Measurements from ENCODE around the gene INSYN2B.

INSYN2B gene

DNA sequence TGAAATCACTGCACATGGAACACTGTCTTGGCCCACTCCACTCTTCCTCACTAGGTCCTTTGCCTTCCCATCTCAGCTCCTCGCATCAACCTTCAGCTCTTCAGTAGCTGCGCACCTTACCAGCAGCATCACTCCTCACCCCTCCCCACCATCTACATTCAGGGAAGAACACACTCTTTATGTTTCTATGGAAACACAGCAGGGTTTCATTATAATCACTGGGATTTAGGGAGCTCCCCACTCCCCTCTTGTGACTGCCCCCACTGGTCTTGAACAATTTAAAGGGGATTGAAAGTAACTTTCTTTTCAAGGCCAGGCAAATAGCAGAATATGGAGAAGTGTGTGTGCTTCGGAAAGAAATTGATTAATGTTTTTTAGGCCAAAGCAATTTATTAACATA lies 111.2 kb downstream of the INSYN2B start:
- Histone ChIP-seq H3K36me3 (ENCODE audit: insufficient read depth, low read length) (peaks cover 11% of the 10 kb centered on the region), H3K4me3 (ENCODE audit: low read length) (no peak overlapping the region), H3K4me2 (ENCODE audit: low read length) (no peak overlapping the region), H3K9ac (ENCODE audit: low read depth, low read length) (no peak overlapping the region), H3K4me1 (ENCODE audit: control insufficient read depth, insufficient read depth, low read length) (no peaks in the 10 kb centered on the region), H3K27me3 (ENCODE audit: control insufficient read depth, insufficient read depth, low read length) (no peaks in the 10 kb centered on the region), H3K9me3 (replicated peaks; ENCODE audit: low read length) (no peaks in the 10 kb centered on the region)

DNA sequence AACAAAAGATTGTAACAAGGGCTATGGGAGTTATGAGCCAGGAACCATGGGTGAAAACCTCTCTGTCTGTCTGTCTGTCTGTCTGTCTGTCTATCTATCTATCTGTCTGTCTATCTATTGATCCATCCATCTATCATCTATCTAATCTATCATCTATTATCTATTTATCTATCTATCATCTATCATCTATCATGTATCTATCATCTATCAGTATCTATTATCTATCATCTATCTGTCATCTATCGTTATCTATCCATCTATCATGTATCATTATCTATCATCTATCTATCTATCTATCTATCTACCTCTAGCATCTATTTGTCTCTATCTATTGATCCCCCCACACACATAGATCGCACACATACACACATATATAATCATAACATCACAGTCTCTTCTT lies 112.9 kb downstream of the INSYN2B start:
- no peak overlapping the region for H3K4me2 ChIP-seq (ENCODE audit: low read length)
- no peaks in the 10 kb centered on the region for H3K27me3 ChIP-seq (ENCODE audit: control insufficient read depth, insufficient read depth, low read length)
- H3K4me3 ChIP-seq (ENCODE audit: low read length), result no peak overlapping the region
- peaks cover 12% of the 10 kb centered on the region for H3K36me3 ChIP-seq (ENCODE audit: insufficient read depth, low read length)
- no peaks in the 10 kb centered on the region for H3K9me3 ChIP-seq (replicated peaks; ENCODE audit: low read length)
- no peak overlapping the region for H3K9ac ChIP-seq (ENCODE audit: low read depth, low read length)
- H3K4me1 ChIP-seq (ENCODE audit: control insufficient read depth, insufficient read depth, low read length), result peaks cover under 1% of the 10 kb centered on the region

DNA sequence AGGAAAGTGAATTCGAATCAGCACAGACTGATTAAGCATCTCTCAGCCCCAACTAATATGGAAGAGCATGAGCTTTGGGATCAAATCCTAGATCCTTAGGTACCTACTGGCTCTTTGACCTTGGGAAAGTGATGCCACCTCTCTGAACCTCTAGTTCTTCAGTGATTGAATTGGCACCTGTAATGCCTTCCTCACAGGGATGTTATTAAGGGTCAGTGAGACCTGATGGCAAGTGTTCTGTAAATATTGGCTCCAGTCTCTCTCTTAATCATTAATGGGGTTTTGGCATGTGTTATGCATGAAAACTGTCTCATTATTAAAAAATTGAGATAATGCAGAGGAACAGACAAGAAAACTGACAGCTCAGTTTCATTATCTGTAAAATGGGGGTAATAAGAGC lies 115.8 kb downstream of the INSYN2B start:
- Histone ChIP-seq H3K27me3 (ENCODE audit: control insufficient read depth, insufficient read depth, low read length) (no peaks in the 10 kb centered on the region), H3K4me1 (ENCODE audit: control insufficient read depth, insufficient read depth, low read length) (peaks cover 4% of the 10 kb centered on the region), H3K9ac (ENCODE audit: low read depth, low read length) (no peak overlapping the region), H3K36me3 (ENCODE audit: insufficient read depth, low read length) (peaks cover 11% of the 10 kb centered on the region), H3K4me2 (ENCODE audit: low read length) (no peak overlapping the region), H3K4me3 (ENCODE audit: low read length) (no peak overlapping the region), H3K9me3 (replicated peaks; ENCODE audit: low read length) (no peaks in the 10 kb centered on the region)

DNA sequence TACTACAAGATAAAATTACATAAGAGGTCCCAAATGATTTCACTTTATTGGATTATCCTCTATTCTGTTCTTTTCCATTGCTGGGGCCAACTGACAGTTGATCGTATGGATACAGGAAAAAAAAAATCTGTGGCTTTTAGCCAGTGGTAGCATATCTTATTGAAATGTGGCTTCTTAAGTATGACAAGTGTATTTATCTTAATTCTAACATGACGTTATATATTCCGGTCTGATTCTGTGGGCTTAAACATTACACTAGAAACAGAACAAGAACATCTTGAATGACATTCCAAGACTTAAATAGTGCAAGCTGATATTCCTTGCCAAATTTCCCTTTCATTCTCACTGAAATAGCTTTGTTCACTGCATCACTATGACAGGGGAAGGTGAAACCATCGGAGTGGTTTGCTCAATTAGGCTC lies 117.9 kb downstream of the INSYN2B start:
- no peak overlapping the region for H3K9ac ChIP-seq (ENCODE audit: low read depth, low read length)
- H3K4me3 ChIP-seq (ENCODE audit: low read length), result no peak overlapping the region
- peaks cover 11% of the 10 kb centered on the region for H3K36me3 ChIP-seq (ENCODE audit: insufficient read depth, low read length)
- no peaks in the 10 kb centered on the region for H3K27me3 ChIP-seq (ENCODE audit: control insufficient read depth, insufficient read depth, low read length)
- H3K9me3 ChIP-seq (replicated peaks; ENCODE audit: low read length), result no peaks in the 10 kb centered on the region
- peak overlapping the region; percentile 6 for H3K4me2 ChIP-seq (ENCODE audit: low read length)
- H3K4me1 ChIP-seq (ENCODE audit: control insufficient read depth, insufficient read depth, low read length), result peaks cover 4% of the 10 kb centered on the region

DNA sequence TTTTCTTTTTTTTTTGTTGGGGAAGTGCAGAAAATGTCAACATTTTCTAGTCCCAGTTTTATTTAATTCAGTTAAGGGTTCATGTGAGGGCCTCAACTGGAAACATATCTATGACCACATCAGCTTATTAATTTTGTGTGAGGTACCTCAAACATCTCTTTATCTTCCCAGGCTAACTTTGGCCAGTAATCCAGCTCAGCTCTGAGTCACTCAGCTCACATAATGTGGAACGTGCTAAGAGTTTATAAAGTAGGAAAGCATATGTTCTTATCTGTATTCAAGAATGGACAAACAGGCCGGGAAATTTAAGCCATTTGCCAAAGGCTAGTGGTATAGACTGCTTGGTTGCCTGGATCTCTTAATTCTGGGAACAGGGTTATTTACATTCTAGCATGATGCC lies 118.4 kb downstream of the INSYN2B start:
- Histone ChIP-seq H3K27me3 (ENCODE audit: control insufficient read depth, insufficient read depth, low read length) (no peaks in the 10 kb centered on the region), H3K4me1 (ENCODE audit: control insufficient read depth, insufficient read depth, low read length) (peaks cover 6% of the 10 kb centered on the region), H3K9ac (ENCODE audit: low read depth, low read length) (no peak overlapping the region), H3K4me2 (ENCODE audit: low read length) (peak overlapping the region; percentile 6), H3K4me3 (ENCODE audit: low read length) (no peak overlapping the region), H3K9me3 (replicated peaks; ENCODE audit: low read length) (no peaks in the 10 kb centered on the region), H3K36me3 (ENCODE audit: insufficient read depth, low read length) (peaks cover 11% of the 10 kb centered on the region)

DNA sequence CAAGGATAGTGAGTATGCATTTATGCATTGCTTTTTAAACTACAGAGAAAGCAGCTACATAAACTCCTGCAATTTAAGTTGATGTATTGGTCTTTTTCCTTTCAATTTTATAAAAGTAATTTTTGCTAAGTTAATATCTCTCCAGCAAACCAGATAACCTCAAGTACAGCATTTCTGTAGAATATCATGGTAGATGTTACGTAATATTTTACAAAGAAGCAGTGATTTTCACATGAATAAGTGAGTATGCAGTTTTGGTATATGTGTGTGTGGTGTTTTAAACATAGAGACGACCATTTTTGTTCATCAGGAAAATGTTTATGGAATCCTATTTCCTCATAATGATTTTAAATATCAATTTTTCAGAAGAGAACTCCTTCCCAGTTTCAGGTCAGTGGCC lies 118.9 kb downstream of the INSYN2B start:
- no peak overlapping the region for H3K4me2 ChIP-seq (ENCODE audit: low read length)
- no peaks in the 10 kb centered on the region for H3K9me3 ChIP-seq (replicated peaks; ENCODE audit: low read length)
- no peak overlapping the region for H3K9ac ChIP-seq (ENCODE audit: low read depth, low read length)
- H3K4me3 ChIP-seq (ENCODE audit: low read length), result no peak overlapping the region
- peaks cover 11% of the 10 kb centered on the region for H3K36me3 ChIP-seq (ENCODE audit: insufficient read depth, low read length)
- no peaks in the 10 kb centered on the region for H3K27me3 ChIP-seq (ENCODE audit: control insufficient read depth, insufficient read depth, low read length)
- H3K4me1 ChIP-seq (ENCODE audit: control insufficient read depth, insufficient read depth, low read length), result peaks cover 10% of the 10 kb centered on the region

DNA sequence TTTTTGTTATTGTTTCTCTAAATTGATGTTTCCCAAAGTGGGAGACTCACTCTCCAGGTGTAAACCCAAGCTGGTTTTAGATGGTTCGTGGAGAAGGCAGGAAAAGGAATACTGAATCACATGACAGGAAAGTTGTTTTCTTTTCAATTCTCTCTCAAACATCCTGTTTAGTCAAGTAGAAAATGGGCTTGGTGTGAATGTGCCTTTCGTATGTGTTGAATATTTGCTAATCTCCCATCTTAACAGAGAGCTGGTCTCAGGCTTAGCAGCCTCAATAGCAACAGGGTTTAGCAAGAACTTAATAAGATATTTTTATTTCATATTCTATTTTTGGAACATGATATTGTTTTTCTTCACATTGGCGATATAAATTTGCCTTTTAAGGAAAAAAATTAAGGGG lies 119.7 kb downstream of the INSYN2B start:
- peaks cover 13% of the 10 kb centered on the region for H3K4me1 ChIP-seq (ENCODE audit: control insufficient read depth, insufficient read depth, low read length)
- no peak overlapping the region for H3K4me3 ChIP-seq (ENCODE audit: low read length)
- H3K27me3 ChIP-seq (ENCODE audit: control insufficient read depth, insufficient read depth, low read length), result no peaks in the 10 kb centered on the region
- peaks cover 11% of the 10 kb centered on the region for H3K36me3 ChIP-seq (ENCODE audit: insufficient read depth, low read length)
- H3K9ac ChIP-seq (ENCODE audit: low read depth, low read length), result no peak overlapping the region
- no peak overlapping the region for H3K4me2 ChIP-seq (ENCODE audit: low read length)
- no peaks in the 10 kb centered on the region for H3K9me3 ChIP-seq (replicated peaks; ENCODE audit: low read length)

DNA sequence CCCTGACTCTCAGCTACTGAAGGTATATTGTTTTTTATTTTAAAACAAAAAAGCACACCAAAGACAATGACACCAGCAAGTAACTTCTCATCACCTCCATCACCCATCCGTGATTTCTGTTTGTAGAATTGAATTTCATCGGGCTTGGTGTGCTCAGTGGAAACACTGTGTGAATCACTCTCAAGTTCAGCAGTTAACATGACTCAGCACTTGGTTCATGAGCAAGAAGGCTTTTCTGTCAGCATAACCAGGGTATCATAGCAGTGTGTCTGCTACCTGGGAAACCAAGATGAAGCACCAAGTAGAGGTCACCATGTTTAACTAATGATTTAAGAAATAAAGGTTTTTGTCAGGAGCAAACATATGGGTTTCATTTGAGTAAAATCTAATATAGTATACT lies 123.7 kb downstream of the INSYN2B start:
- H3K9me3 ChIP-seq (replicated peaks; ENCODE audit: low read length), result no peaks in the 10 kb centered on the region
- no peak overlapping the region for H3K4me3 ChIP-seq (ENCODE audit: low read length)
- no peak overlapping the region for H3K9ac ChIP-seq (ENCODE audit: low read depth, low read length)
- no peaks in the 10 kb centered on the region for H3K36me3 ChIP-seq (ENCODE audit: insufficient read depth, low read length)
- peaks cover 9% of the 10 kb centered on the region for H3K4me1 ChIP-seq (ENCODE audit: control insufficient read depth, insufficient read depth, low read length)
- H3K4me2 ChIP-seq (ENCODE audit: low read length), result peak overlapping the region; percentile 31
- H3K27me3 ChIP-seq (ENCODE audit: control insufficient read depth, insufficient read depth, low read length), result no peaks in the 10 kb centered on the region

DNA sequence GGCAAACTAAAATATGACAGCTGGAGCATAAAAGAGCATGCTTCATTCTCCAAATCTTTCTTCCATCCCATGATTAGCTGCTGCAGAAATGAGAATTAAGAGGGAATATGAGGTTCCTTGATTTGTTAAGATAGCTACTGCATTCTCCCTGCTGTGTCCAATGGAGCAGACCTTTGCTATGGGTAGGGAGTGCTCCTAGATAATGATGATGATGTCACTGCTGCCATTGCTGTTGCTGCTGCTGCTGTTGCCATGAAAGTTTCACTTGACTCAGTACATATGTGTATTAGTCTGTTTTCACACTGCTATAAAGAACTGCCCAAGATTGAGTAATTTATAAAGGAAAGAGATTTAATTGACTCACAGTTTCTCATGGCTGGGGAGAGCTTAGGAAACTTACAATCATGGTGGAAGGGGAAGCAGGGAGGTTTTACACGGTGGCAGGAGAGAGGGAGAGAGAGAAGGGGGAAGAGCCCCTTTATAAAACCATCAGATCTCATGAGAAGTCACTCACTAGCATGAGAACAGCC lies 128.9 kb downstream of the INSYN2B start:
- H3K4me2 ChIP-seq (ENCODE audit: low read length), result no peak overlapping the region
- H3K36me3 ChIP-seq (ENCODE audit: insufficient read depth, low read length), result no peaks in the 10 kb centered on the region
- H3K4me3 ChIP-seq (ENCODE audit: low read length), result no peak overlapping the region
- H3K9ac ChIP-seq (ENCODE audit: low read depth, low read length), result no peak overlapping the region
- peaks cover 4% of the 10 kb centered on the region for H3K9me3 ChIP-seq (replicated peaks; ENCODE audit: low read length)
- peaks cover 3% of the 10 kb centered on the region for H3K4me1 ChIP-seq (ENCODE audit: control insufficient read depth, insufficient read depth, low read length)
- H3K27me3 ChIP-seq (ENCODE audit: control insufficient read depth, insufficient read depth, low read length), result no peaks in the 10 kb centered on the region

DNA sequence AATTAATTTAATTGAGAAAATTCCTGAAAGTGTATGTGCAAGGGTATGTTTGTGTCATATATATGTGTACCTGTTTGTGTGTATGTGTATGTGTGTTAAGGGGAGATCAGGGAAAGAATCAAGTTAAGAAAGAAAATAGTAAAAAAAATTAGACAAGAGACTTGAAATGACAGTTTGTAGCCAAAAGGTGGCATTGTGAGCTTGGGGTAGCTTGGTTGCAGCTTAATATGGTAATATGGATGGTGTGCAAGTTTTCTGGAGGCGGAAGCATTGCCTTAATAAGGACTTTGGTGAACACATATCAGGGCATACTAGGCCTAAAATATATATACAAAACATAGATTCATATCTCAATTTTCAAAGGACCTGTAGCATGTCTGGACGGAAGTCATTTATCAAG lies 129.9 kb downstream of the INSYN2B start:
- no peak overlapping the region for H3K4me2 ChIP-seq (ENCODE audit: low read length)
- H3K9ac ChIP-seq (ENCODE audit: low read depth, low read length), result no peak overlapping the region
- peaks cover 4% of the 10 kb centered on the region for H3K9me3 ChIP-seq (replicated peaks; ENCODE audit: low read length)
- no peak overlapping the region for H3K4me3 ChIP-seq (ENCODE audit: low read length)
- H3K27me3 ChIP-seq (ENCODE audit: control insufficient read depth, insufficient read depth, low read length), result no peaks in the 10 kb centered on the region
- no peaks in the 10 kb centered on the region for H3K4me1 ChIP-seq (ENCODE audit: control insufficient read depth, insufficient read depth, low read length)
- H3K36me3 ChIP-seq (ENCODE audit: insufficient read depth, low read length), result no peaks in the 10 kb centered on the region

DNA sequence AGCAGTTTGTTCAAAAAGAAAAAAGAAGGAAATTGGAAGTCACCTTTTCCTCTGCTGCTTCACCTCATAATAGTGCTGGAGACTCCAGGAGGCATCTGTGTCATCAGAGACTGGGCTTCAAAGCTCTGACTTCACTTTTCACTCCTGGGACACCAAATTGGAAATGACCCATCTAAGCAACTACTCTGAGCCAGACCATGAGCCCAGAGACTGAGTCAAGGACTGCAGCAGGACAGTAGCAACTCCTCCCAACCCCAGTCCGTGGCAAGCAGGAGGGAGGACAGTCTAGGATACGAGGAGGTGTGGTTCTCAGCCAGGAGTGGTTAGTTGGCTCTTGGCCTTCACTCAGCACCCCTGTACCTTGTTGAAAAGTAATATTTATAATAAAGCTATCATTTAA lies 131.5 kb downstream of the INSYN2B start:
- no peak overlapping the region for H3K4me3 ChIP-seq (ENCODE audit: low read length)
- H3K9me3 ChIP-seq (replicated peaks; ENCODE audit: low read length), result peaks cover 4% of the 10 kb centered on the region
- no peak overlapping the region for H3K9ac ChIP-seq (ENCODE audit: low read depth, low read length)
- no peaks in the 10 kb centered on the region for H3K27me3 ChIP-seq (ENCODE audit: control insufficient read depth, insufficient read depth, low read length)
- no peaks in the 10 kb centered on the region for H3K36me3 ChIP-seq (ENCODE audit: insufficient read depth, low read length)
- no peak overlapping the region for H3K4me2 ChIP-seq (ENCODE audit: low read length)
- no peaks in the 10 kb centered on the region for H3K4me1 ChIP-seq (ENCODE audit: control insufficient read depth, insufficient read depth, low read length)

DNA sequence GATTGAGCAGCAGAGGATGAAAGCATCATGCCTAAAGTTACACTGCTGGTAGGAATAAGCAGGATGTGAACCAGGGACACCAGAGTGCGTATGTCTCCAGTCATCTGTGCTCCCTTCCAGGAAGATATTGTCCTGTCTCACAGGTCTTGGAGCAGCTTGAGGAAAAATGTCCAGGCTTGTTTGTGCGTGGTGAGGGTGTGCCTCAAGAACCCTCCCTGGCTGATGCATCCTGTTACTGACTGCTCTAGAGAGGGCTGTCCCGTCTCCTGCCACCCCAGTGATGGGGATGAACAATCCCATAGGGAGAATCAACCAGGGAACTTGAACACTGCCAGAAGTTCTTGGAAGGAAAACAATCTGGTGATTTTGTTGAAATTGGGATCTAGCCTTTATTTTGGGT lies 132.0 kb downstream of the INSYN2B start:
- H3K4me1 ChIP-seq (ENCODE audit: control insufficient read depth, insufficient read depth, low read length), result no peaks in the 10 kb centered on the region
- no peaks in the 10 kb centered on the region for H3K27me3 ChIP-seq (ENCODE audit: control insufficient read depth, insufficient read depth, low read length)
- peaks cover 4% of the 10 kb centered on the region for H3K9me3 ChIP-seq (replicated peaks; ENCODE audit: low read length)
- H3K4me2 ChIP-seq (ENCODE audit: low read length), result no peak overlapping the region
- H3K9ac ChIP-seq (ENCODE audit: low read depth, low read length), result no peak overlapping the region
- H3K36me3 ChIP-seq (ENCODE audit: insufficient read depth, low read length), result no peaks in the 10 kb centered on the region
- H3K4me3 ChIP-seq (ENCODE audit: low read length), result no peak overlapping the region
